Measurements from ENCODE around the gene NAPEPLD. TPM values are rescaled to one million over a fixed set of nuclear protein-coding genes. Genes with fewer than 3 reads are reported as not detected.

NAPEPLD gene
- total RNA-seq, 4 donors from 2014 or later: 28.9 to 75.5 (median 71.2) TPM

DNA sequence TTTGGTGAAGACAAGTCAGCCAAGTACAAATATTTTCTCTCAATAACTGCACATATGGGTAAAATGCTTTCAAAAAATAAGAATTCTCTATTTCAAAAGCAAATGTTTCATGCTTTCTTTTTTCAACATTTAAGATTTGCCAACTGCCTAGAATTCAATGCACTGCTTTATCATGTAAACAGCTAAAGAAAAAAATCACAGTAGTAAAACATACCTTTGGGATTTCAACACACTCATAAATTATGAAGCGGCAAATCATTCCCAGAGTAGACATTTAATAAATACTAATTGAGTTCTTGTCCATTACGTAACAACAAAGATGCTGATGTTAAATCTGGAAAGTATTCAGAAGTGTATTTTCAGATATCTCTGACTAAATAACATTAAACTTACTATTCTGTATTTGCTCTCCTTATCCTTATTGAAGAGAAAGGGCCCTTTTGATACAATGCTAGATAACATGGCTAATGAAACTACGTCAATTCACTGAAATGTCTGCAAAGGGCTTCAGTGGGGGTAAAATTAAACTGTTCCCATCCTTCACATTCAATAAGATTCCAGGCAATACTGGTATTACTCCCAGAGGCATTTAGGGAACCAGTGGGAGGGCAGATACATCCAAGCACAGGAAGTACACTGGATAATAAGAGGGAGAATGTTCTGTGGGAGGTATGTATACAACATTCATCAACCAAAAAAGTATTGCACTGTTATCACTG, 13.9 kb downstream of the NAPEPLD start:
- no peak overlapping the region for H3K27ac ChIP-seq
- H3K4me3 ChIP-seq: no peak overlapping the region
- no peak for TF ChIP-seq POLR2A (IDR thresholded peaks at IDR 0.05)
- TF ChIP-seq, protein P1, sequence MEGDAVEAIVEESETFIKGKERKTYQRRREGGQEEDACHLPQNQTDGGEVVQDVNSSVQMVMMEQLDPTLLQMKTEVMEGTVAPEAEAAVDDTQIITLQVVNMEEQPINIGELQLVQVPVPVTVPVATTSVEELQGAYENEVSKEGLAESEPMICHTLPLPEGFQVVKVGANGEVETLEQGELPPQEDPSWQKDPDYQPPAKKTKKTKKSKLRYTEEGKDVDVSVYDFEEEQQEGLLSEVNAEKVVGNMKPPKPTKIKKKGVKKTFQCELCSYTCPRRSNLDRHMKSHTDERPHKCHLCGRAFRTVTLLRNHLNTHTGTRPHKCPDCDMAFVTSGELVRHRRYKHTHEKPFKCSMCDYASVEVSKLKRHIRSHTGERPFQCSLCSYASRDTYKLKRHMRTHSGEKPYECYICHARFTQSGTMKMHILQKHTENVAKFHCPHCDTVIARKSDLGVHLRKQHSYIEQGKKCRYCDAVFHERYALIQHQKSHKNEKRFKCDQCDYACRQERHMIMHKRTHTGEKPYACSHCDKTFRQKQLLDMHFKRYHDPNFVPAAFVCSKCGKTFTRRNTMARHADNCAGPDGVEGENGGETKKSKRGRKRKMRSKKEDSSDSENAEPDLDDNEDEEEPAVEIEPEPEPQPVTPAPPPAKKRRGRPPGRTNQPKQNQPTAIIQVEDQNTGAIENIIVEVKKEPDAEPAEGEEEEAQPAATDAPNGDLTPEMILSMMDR (IDR thresholded peaks at IDR 0.05): no peak

GRCh38 chr7:103132995-103133688, 15.8 kb downstream of the NAPEPLD start:
- H3K4me3 ChIP-seq: no peak overlapping the region
- H3K27ac ChIP-seq: no peak overlapping the region
- TF ChIP-seq, protein P1 (IDR thresholded peaks at IDR 0.05): no peak
- no peak for TF ChIP-seq POLR2A (IDR thresholded peaks at IDR 0.05)
- H3K4me1 ChIP-seq: peaks cover 0 to 10% (median 0%) of the 10 kb centered on the region in 4 donors
- H3K27me3 ChIP-seq: no peaks in the 10 kb centered on the region
- peaks cover 0 to 6% (median 0%) of the 10 kb centered on the region in 3 donors for H3K36me3 ChIP-seq
- no peaks in the 10 kb centered on the region for H3K9me3 ChIP-seq
- no peak for DNase-seq

More for the DNA sequence above, 13.9 kb downstream of the NAPEPLD start:
- Histone ChIP-seq H3K27me3 (no peaks in the 10 kb centered on the region), H3K36me3 (no peaks in the 10 kb centered on the region), H3K4me1 (peaks cover 0 to 10% (median 0%) of the 10 kb centered on the region in 4 donors), H3K9me3 (no peaks in the 10 kb centered on the region)
- DNase-seq: no peak

DNA sequence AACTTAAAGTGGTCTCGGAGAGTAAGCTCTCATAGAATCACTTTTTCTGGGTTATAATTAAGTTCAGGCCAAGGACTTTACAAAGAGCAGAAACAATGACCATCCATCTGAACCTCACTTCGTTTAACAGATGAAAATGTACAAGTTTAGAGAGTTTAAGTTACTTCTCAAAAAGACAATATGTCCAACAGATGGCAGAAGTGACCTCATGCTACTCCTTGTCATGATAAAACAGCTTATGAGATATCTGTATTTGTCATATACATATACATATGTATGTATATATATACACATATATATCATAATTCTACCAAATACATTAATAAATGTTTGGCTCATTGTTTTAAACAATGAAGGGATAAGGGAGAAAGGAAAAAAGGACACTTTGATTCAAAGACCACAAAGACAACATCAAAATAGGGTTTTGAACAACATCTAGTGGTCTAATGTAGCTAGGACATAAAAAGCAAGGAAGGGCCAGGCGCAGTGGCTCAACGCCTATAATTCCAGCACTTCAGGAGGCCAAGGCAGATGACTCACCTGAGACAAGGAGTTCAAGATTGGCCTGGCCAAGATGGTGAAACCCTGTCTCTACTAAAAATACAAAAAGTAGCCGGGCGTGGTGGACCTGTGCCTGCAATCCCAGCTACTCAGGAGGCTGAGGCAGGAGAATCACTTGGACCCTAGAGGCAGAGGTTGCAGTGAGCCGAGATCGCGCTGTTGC, 17.8 kb downstream of the NAPEPLD start:
- Histone ChIP-seq H3K36me3 (peaks cover 0 to 22% (median 0%) of the 10 kb centered on the region in 3 donors), H3K9me3 (no peaks in the 10 kb centered on the region), H3K27me3 (no peaks in the 10 kb centered on the region), H3K4me3 (no peak overlapping the region), H3K4me1 (peaks cover 0 to 10% (median 0%) of the 10 kb centered on the region in 4 donors), H3K27ac (no peak overlapping the region)
- TF ChIP-seq, protein P1 (IDR thresholded peaks at IDR 0.05): no peak
- TF ChIP-seq POLR2A (IDR thresholded peaks at IDR 0.05): no peak
- no peak for DNase-seq

- H3K36me3 ChIP-seq: peaks cover 0 to 32% (median 0%) of the 10 kb centered on the region in 3 donors
- peak overlapping the region in 1 of 4 donors; percentile 59 for H3K27ac ChIP-seq
- peaks cover 0 to 10% (median 0%) of the 10 kb centered on the region in 4 donors for H3K4me1 ChIP-seq
- no peak for DNase-seq
- H3K9me3 ChIP-seq: no peaks in the 10 kb centered on the region
- no peaks in the 10 kb centered on the region for H3K27me3 ChIP-seq
- TF ChIP-seq, protein P1 (IDR thresholded peaks at IDR 0.05): no peak
- no peak for TF ChIP-seq POLR2A (IDR thresholded peaks at IDR 0.05)
- H3K4me3 ChIP-seq: peak overlapping the region in 1 of 4 donors; percentile 12
Observed at GRCh38 chr7:103129702-103130549, 19.0 kb downstream of the NAPEPLD start.

DNA sequence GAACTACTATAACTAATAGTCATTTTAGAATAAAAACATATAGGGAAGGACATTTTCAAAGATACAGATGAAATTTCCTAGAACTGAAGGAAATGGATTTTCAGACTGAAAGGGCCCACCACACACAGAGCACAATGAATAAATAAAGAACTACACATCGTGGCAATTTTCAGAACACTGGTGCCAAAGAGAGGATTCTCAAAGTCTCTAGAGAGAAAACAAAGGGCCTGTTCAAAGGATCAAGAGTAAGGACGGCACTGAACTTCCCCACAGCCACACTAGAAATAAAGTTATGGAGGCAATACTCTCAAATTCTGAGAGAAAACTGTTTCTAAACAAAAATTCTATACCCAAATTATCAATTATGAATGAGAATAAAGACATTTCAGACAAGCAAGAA, 21.9 kb downstream of the NAPEPLD start:
- Histone ChIP-seq H3K4me1 (peaks cover 0 to 11% (median 0%) of the 10 kb centered on the region in 4 donors), H3K9me3 (no peaks in the 10 kb centered on the region), H3K27me3 (no peaks in the 10 kb centered on the region), H3K4me3 (no peak overlapping the region), H3K36me3 (peaks cover 0 to 40% (median 0%) of the 10 kb centered on the region in 3 donors), H3K27ac (no peak overlapping the region)
- DNase-seq: no peak
- TF ChIP-seq POLR2A (IDR thresholded peaks at IDR 0.05): no peak
- TF ChIP-seq, protein P1 (IDR thresholded peaks at IDR 0.05): no peak

Measured in Peyer's patch (tissue), 4 donors.